LNCAP (cell line): ENCODE measurements around the gene KCNJ14.

ENCODE experiments used
- TF ChIP-seq, protein P1 (sequence below): fragments of 450-650 bp; IDR thresholded peaks from 2 replicates; pipeline ENCODE4 v1.5.1; 2017; ENCODE audit warnings: mild to moderate bottlenecking

KCNJ14 gene

DNA sequence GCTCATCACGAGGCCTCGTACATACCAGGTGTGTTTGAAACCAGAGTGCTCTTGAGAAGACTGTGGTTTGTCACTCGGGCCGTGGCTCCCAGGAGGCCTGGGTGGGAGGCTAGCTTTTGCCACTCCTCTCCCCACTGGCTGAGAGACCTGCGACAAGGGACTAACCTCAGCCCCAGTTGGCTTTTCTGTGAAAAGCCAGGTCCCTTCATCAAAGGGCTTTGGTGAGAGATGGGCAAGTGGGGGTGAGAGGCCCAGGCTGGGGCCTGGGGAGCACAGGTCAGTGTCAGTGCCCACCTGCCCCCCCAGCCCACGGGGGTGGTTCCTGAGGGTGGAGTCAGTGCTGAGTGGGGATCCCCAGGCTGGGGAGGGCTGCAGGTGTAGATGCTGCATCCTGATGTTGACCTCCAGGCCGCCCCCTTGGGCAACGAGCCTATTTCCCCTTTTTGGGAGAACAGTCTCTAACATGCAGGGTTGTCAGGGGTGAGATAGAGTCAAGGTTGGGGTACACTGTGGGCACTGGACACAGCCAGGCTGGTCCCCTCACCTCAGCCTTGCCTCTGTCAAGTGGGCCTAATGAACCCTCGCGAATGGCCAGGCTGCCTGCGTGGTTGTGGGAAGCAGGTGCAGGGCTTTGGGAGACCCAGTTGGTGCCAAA is 661 bp downstream of the KCNJ14 start:
- TF ChIP-seq, protein P1, sequence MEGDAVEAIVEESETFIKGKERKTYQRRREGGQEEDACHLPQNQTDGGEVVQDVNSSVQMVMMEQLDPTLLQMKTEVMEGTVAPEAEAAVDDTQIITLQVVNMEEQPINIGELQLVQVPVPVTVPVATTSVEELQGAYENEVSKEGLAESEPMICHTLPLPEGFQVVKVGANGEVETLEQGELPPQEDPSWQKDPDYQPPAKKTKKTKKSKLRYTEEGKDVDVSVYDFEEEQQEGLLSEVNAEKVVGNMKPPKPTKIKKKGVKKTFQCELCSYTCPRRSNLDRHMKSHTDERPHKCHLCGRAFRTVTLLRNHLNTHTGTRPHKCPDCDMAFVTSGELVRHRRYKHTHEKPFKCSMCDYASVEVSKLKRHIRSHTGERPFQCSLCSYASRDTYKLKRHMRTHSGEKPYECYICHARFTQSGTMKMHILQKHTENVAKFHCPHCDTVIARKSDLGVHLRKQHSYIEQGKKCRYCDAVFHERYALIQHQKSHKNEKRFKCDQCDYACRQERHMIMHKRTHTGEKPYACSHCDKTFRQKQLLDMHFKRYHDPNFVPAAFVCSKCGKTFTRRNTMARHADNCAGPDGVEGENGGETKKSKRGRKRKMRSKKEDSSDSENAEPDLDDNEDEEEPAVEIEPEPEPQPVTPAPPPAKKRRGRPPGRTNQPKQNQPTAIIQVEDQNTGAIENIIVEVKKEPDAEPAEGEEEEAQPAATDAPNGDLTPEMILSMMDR = no peak

DNA sequence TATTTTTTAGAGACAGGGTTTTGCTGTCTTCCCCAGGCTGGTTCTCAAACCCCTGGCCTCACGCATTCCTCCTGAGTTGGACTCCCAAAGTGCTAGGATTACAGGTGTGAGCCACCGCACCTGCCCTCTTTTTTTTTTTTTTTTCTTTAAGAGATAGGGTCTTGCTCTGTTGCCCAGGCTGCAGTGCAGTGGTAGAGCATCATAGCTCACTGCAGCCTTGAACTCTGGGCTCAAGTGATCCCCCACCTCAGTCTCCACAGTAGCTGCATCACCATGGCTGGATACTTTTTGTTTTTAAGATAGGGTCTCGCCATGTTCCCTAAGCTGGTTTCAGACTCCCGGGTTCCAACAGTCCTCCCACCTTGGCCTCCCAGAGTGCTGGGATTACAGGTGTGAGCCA is 1.5 kb downstream of the KCNJ14 start:
- TF ChIP-seq, protein P1 = no peak

DNA sequence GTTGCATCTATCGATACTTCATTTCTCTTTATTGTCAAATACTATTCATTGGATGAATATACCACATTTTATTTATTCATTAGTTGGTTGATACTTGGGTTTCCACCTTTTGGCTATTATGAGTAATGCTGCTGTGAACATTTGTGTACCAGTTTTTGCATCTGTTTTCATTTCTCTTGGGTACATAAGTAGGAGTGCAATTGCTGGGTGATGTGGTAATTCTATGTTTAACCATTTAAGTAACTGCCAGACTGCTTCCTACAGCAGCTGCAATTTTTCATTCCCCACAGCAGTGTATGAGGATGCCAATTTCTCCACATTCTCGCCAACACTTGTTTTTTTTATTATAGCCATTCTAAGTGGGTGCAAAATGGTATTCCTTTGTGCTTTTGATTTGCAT is 2.6 kb downstream of the KCNJ14 start:
- TF ChIP-seq, protein P1 = no peak

DNA sequence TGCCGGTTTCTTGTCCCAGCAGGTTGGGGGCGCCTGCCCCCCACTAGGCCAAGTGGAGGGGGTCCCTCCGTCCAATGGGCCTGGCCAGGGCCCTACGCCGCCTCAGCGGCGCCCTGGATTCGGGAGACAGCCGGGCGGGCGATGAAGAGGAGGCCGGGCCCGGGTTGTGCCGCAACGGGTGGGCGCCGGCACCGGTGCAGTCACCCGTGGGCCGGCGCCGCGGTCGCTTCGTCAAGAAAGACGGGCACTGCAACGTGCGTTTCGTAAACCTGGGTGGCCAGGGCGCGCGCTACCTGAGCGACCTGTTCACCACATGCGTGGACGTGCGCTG is 6.2 kb downstream of the KCNJ14 start:
- TF ChIP-seq, protein P1 = no peak

DNA sequence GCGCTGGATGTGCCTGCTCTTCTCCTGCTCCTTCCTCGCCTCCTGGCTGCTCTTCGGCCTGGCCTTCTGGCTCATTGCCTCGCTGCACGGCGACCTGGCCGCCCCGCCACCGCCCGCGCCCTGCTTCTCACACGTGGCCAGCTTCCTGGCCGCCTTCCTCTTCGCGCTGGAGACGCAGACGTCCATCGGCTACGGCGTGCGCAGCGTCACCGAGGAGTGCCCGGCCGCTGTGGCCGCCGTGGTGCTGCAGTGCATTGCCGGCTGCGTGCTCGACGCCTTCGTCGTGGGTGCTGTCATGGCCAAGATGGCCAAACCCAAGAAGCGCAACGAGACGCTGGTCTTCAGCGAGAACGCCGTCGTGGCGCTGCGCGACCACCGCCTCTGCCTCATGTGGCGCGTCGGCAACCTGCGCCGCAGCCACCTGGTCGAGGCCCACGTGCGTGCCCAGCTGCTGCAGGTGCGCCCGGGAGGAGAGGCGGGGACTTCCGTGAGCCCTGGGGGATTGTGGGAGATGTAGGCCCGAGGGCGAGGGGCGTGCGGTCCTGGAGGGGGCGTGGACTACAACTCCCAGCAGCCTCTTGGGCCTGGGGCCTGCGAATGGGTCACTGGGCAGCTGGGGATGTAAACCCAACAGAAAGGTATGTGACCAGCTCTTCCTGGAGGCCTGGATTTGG is 6.7 kb downstream of the KCNJ14 start:
- TF ChIP-seq, protein P1 = no peak

DNA sequence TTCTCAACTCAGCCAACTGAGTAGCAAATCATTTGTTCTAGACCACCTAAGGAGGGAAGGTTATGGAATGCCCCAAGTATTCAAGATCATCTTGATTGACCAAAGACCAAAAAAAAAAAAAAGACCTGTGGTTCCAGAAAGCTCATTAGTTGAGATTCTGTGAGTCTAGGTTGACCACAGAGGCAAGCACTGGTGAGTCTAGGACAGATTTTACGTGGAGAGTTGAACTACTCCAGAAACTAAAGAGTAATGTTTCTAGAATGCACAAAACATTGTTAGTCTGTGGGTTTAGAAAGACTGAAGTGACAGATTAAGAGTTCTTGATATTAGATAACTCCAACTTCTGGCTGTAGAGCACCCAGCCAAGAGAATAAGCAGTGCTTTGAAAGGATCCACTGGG is 9.8 kb downstream of the KCNJ14 start:
- TF ChIP-seq, protein P1 = no peak

DNA sequence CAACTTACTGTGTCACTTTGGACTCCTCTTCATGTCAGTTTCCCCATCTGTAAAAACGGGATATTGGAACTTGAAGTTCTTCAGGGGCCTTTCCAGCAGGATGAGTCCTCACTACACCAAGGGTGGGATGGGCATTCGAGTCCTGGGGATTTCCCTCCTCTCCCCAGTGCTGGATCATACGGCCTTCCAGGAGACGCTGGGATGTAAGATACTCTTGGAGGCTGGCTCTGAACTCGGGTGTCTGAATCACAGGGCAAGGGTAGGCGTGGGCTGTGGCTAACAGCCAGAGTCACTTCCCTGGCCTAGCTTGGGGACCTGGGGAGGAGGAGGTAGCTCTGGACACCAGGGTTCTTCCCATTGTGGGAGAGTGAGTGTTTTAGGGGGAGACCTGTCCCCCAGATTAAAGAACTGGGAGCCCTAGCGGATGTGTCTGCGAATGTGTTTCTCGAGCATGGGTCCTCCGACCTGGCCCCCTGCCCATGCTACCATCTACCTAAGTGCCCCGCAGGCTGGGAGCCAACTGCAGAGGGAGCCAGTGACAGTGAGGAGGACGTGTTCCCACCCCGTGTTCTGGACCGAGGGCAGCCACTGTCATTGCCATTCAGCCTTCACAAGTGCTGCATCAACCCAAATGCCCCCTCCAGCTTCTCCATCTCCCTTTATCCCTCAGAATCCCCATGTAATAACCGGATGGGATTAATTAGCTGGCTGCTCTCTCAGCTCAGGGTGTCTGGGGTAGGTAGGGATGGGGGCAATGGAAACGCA is 11.4 kb downstream of the KCNJ14 start:
- TF ChIP-seq, protein P1 = no peak
